Stomach (tissue), 9 donors: Measurements from ENCODE around the gene EDRF1. TPM values are rescaled to one million over a fixed set of nuclear protein-coding genes. Genes with fewer than 3 reads are reported as not detected.
A peak's percentile ranks its signal among the peaks of the same experiment; 100 is the strongest.

Experiments
- DNase-seq, 2 donors: peaks; one replicate each; pipeline versions ENCODE4 v3.0.0 to v3.0.0-alpha.2; 2013 to 2019
- H3K27ac ChIP-seq, 5 donors: fragments of 200-600 bp in 4 of 5; sonication (generic) in 4 of 5; one replicate each; pipeline ENCODE4 v1.5.1; 2013 to 2019; ENCODE audit warnings: mild to moderate bottlenecking in 1 of 5, moderate library complexity in 1 of 5
- H3K27me3 ChIP-seq, 3 donors: fragments of 200-600 bp; sonication (generic); one replicate each; pipeline ENCODE4 v1.5.1; 2017 to 2019; ENCODE audit warnings: mixed run types in 1 of 3
- H3K36me3 ChIP-seq, 4 donors: fragments of 200-600 bp; sonication (generic); 1 replicate in 3 of 4; 2 replicates in 1 of 4; pipeline ENCODE4 v1.5.1; 2016 to 2019
- H3K4me1 ChIP-seq, 4 donors: fragments of 200-600 bp; sonication (generic); one replicate each; pipeline ENCODE4 v1.5.1; 2016 to 2019
- H3K4me3 ChIP-seq, 4 donors: fragments of 200-600 bp; sonication (generic) in 3 of 4; one replicate each; pipeline ENCODE4 v1.5.1; 2016 to 2019; ENCODE audit warnings: mild to moderate bottlenecking in 1 of 4
- H3K9me3 ChIP-seq, 4 donors: fragments of 200-600 bp; sonication (generic); one replicate each; pipeline ENCODE4 v1.5.1; 2016 to 2019
- EP300 ChIP-seq: sonication (generic); formaldehyde crosslinking; IDR thresholded peaks from one replicate; pipeline ENCODE4 v1.6.1; 2017; ENCODE audit warnings: antibody characterized with exemption
- POLR2A ChIP-seq, 4 donors: fragments of 450-650 bp; IDR thresholded peaks; one replicate each; pipeline ENCODE4 v1.6.1; 2016; ENCODE audit warnings: antibody characterized with exemption in 4 of 4, control low read depth in 2 of 4, mild to moderate bottlenecking in 1 of 4, moderate library complexity in 1 of 4
- POLR2AphosphoS5 ChIP-seq, 3 donors: sonication (generic); formaldehyde crosslinking; IDR thresholded peaks; one replicate each; pipeline ENCODE4 v1.6.1; 2016; ENCODE audit warnings: antibody characterized with exemption in 3 of 3
- WGBS, 5 donors: extraction: QIAGEN DNeasy Blood & Tissue Kit in 3 of 5; methylation state at CpG; one replicate each; pipeline versions ENCODE4 v1.1.5 to v1.1.7; 2013 to 2018; 5-methylcytosine and 5-hydroxymethylcytosine counted together
- intact Hi-C: fragments of 100-400 bp; cut with DNase I; formaldehyde crosslinking; loops from one replicate; pipeline ENCODE4 v1.15.1; 2023; ENCODE audit warnings: low total_unique reads
- polyA plus RNA-seq, 3 donors: library from polyadenylated mRNA; stranded (reverse); fragments of 200-250 nt; gene quantifications; one replicate each; pipeline ENCODE4 v1.2.3, GENCODE V29; 2013
- total RNA-seq, 5 donors: library from RNA; depleted of rRNA; stranded (reverse); fragments of >200 nt; gene quantifications; one replicate each; pipeline versions ENCODE4 v1.1.0 to v1.2.3, GENCODE V29; 2014 to 2016
- TF ChIP-seq, protein P1 (sequence below), 7 experiments: fragments of 450-650 bp in 4 of 7; fragments of 200-600 bp in 3 of 7; sonication (generic) in 3 of 7; IDR thresholded peaks; one replicate each; pipeline ENCODE4 v1.5.1; 2016 to 2019; ENCODE audit warnings: antibody characterized with exemption in 7 of 7, control low read depth in 2 of 7, mild to moderate bottlenecking in 1 of 7
- donor health status: healthy with polysubstance abuse.
- donor health status: Bipolar disorder and iron deficiency.
- donor health status: healthy.

The EDRF1 gene
- total and polyA plus RNA-seq, 8 donors = 5.5 to 41.5 (median 15.5) TPM

DNA sequence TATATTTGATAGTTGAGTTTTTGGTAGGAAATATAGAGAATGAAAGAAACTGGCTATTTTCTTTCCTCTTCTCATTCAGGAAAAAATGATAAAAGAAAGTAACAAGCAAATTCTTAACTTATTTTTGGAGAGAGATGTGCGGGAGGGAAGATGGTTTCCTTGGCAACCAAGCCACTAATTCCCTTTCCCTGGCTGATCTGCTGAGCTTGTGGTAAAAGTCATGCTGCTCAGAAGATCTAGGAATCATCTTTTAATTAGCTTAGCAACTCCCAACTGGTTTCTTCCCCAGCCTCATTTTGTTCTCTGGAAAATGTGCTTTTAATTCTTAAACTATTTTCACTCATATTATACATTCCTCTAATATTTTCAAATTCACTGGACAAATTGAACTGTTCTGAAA lies 91.7 kb downstream of the EDRF1 start:
- intact Hi-C loops = no loop called here
- TF ChIP-seq, protein P1, sequence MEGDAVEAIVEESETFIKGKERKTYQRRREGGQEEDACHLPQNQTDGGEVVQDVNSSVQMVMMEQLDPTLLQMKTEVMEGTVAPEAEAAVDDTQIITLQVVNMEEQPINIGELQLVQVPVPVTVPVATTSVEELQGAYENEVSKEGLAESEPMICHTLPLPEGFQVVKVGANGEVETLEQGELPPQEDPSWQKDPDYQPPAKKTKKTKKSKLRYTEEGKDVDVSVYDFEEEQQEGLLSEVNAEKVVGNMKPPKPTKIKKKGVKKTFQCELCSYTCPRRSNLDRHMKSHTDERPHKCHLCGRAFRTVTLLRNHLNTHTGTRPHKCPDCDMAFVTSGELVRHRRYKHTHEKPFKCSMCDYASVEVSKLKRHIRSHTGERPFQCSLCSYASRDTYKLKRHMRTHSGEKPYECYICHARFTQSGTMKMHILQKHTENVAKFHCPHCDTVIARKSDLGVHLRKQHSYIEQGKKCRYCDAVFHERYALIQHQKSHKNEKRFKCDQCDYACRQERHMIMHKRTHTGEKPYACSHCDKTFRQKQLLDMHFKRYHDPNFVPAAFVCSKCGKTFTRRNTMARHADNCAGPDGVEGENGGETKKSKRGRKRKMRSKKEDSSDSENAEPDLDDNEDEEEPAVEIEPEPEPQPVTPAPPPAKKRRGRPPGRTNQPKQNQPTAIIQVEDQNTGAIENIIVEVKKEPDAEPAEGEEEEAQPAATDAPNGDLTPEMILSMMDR (IDR thresholded peaks at IDR 0.05) = no peak
- TF ChIP-seq POLR2AphosphoS5 (IDR thresholded peaks at IDR 0.05) = no peak
- Histone ChIP-seq H3K9me3 (no peaks in the 10 kb centered on the region), H3K27ac (no peak overlapping the region), H3K36me3 (peaks cover 27 to 91% (median 85%) of the 10 kb centered on the region in 4 donors), H3K4me1 (no peaks in the 10 kb centered on the region), H3K27me3 (no peaks in the 10 kb centered on the region), H3K4me3 (no peak overlapping the region)
- 86 to 96% (median 91%) methylated on average over 1 of the region's 1 CpG for WGBS, 5 donors
- DNase-seq = peak in 1 of 2 donors; percentile 26

DNA sequence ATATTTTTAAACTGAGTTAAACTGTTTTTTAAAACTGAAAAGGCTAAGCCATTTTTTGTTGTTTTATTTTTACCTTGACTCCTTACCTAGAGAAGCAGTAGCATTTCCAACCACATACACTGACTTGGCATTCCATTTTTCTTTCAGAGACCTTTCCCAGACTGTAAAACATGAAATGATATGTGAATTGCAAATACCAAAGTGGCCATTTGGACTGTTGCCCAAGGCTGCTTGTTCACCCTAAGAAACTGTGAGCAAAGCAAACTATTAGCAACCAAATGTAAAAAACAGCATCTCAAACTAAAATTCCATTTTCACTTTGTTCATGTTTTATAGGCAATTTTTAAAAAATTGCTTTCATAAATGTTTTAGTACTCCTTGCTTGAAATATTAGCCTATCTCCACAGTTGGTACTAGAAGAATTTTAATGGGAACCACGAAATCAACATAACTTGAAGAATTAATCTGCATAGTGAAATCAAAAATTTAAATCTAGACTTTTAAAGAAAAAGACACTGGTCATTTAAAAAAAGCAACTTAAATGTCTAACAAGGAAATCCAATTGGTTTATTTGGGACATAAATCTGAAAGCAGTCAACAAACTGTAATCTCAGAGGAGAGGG lies 92.7 kb downstream of the EDRF1 start:
- no peak for TF ChIP-seq POLR2A (IDR thresholded peaks at IDR 0.05)
- TF ChIP-seq, protein P1 (IDR thresholded peaks at IDR 0.05) = no peak
- TF ChIP-seq EP300 = no peak
- TF ChIP-seq POLR2AphosphoS5 (IDR thresholded peaks at IDR 0.05) = no peak
- WGBS, 5 donors = 59 to 79% (median 66%) methylated on average over 1 of the region's 1 CpG
- H3K4me3 ChIP-seq = no peak overlapping the region
- intact Hi-C loops = no loop called here
- peak in 1 of 2 donors; percentile 46 for DNase-seq
- H3K36me3 ChIP-seq = peaks cover 19 to 84% (median 76%) of the 10 kb centered on the region in 4 donors
- H3K27me3 ChIP-seq = no peaks in the 10 kb centered on the region
- H3K27ac ChIP-seq = no peak overlapping the region
- no peaks in the 10 kb centered on the region for H3K9me3 ChIP-seq
- H3K4me1 ChIP-seq = no peaks in the 10 kb centered on the region

Other genes starting within 250 kb of the EDRF1 start
- gene TEX36, start 36.5 kb upstream of the EDRF1 start, total RNA-seq = not detected
- gene TEX36, start 36.5 kb upstream of the EDRF1 start, polyA plus RNA-seq = not detected
- gene MMP21, start 56.1 kb downstream of the EDRF1 start, total RNA-seq = under 1 TPM in 1 of 5 donors, not detected in 4; 0.45 TPM
- gene MMP21, start 56.1 kb downstream of the EDRF1 start, polyA plus RNA-seq = not detected
- gene UROS, start 103.5 kb downstream of the EDRF1 start, total RNA-seq = 10 to 100 TPM in 4 of 5 donors, 1 to 10 TPM in 1; 8.2 to 39.8 (median 17.4) TPM
- 10 to 100 TPM; 27.4 to 60.9 (median 41.5) TPM for gene UROS, start 103.5 kb downstream of the EDRF1 start, polyA plus RNA-seq
- 10 to 100 TPM in 2 of 5 donors, 1 to 10 TPM in 3; 4.1 to 53.0 (median 6.7) TPM for gene BCCIP, start 103.8 kb downstream of the EDRF1 start, total RNA-seq
- 10 to 100 TPM; 60.4 to 75.2 (median 67.5) TPM for gene BCCIP, start 103.8 kb downstream of the EDRF1 start, polyA plus RNA-seq
- 10 to 100 TPM; 24.5 to 70.1 (median 63.3) TPM for gene DHX32, start 161.6 kb downstream of the EDRF1 start, total RNA-seq
- 10 to 100 TPM; 23.7 to 40.0 (median 25.8) TPM for gene DHX32, start 161.6 kb downstream of the EDRF1 start, polyA plus RNA-seq
- gene FANK1, start 176.9 kb downstream of the EDRF1 start, total RNA-seq = 10 to 100 TPM in 1 of 5 donors, 1 to 10 TPM in 4; 1.6 to 13.3 (median 5.8) TPM
- 1 to 10 TPM; 5.4 to 8.4 (median 7.0) TPM for gene FANK1, start 176.9 kb downstream of the EDRF1 start, polyA plus RNA-seq